Epidermal melanocyte (primary cell): ENCODE measurements around the gene FOXA3.
A peak's percentile ranks its signal among the peaks of the same experiment; 100 is the strongest.
"Not testable (repeated sequence)": the region's sequence is repeated elsewhere in the genome, so short reads cannot be mapped to it uniquely, and the experiment has no call there.

Source experiments
- DNase-seq: peaks from one replicate; pipeline ENCODE4 v3.0.0; 2011; ENCODE audit warnings: low spot score; ENCODE audit not compliant: insufficient read length

The FOXA3 gene

DNA sequence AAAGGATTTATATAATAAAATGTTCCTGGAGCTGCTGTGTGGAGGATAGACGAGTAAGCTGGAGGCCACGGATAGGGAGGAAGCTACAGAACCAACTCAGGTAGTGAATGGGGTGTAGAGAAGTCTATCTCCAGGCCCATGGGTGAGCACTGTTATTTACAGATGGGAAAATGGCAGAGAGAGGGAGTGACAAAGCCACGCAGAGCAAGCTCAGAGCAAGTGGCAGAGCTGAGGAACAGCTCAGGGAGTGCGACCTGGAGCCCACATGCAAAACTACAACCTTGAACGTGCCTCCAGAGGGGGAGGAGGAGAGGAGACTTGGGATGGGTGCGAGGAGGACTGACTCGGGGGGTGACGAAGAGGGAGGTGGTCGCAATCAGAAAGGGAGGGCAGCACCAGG lies 35.6 kb upstream of the FOXA3 start:
- DNase-seq = no peak

GRCh38 chr19:45828945-45829344 lies 35.2 kb upstream of the FOXA3 start:
- no peak for DNase-seq

GRCh38 chr19:45834970-45835369 lies 29.2 kb upstream of the FOXA3 start:
- no peak for DNase-seq

- DNase-seq = no peak
Measured at GRCh38 chr19:45842198-45842597, 21.9 kb upstream of the FOXA3 start.

DNA sequence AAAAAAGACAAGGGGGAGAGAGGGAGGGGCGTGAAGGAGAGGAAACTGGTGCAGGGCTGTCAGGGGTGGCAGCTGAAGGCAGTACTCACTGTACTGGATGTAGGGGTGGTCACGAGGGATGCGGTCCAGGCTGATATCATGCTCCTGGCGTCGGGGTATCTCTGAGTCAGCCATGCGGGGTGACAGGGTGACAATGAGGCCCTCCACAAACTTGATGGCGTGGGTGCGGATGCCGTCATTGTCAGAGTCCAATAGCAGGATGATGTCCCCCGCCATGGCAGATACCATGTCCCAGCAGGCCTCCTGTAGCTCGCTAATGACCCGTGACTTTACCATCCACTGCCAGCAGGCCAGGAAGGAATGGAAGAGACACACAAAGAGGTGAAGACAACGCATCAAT lies 16.5 kb upstream of the FOXA3 start:
- DNase-seq = no peak

- DNase-seq = no peak
Measured at GRCh38 chr19:45848922-45849321, 15.2 kb upstream of the FOXA3 start.

- DNase-seq = no peak
Measured at GRCh38 chr19:45852145-45852750, 11.9 kb upstream of the FOXA3 start.

DNA sequence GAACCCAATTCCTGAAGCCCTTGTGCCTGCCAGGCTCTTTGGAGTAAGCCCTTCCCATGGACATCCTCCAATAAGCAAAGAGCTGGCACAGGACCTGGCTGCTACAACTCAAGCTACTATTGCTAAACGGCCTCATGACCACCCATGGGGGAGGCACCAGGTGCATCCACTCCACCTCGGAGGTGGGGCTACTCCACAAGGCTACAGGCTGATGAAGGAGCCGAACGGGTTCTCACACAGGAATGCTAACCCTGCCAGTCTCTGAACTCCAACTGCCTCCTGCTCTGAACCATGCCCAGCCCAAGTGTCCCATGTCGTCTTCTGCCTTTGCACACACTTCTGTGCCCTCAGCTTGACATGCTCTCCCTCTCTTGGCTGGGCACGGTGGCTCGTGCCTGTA lies 11.1 kb upstream of the FOXA3 start:
- DNase-seq = no peak

DNA sequence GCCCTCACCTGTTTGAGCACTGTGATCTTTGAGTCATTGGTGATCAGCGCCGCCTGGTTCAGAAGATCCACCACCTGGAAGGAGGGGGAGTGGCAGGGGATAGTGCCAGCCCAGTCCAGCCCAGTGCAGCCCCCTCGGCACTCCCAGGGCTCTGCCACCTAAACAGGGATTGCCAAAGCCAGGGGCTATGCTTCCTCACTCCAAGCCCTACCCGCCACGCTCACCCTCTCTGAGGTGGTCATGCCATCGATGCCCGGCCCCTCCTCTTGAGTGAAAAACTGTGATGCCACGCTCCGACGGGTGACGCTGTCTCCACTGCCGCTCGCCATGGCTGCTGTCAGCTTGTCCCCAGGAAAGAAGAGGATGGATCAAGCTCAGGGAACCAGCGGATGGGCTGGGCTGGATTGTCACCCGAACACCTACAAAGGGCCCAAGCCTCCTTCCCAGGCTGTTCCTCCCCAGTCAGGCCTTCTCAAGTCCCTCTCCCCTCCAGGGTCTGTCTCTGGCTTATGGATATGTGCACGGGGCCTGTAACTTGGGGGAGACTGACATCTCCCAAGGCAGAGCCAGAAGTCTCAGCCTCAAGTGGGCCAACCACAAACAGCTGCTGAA lies 9.9 kb upstream of the FOXA3 start:
- DNase-seq = no peak

DNA sequence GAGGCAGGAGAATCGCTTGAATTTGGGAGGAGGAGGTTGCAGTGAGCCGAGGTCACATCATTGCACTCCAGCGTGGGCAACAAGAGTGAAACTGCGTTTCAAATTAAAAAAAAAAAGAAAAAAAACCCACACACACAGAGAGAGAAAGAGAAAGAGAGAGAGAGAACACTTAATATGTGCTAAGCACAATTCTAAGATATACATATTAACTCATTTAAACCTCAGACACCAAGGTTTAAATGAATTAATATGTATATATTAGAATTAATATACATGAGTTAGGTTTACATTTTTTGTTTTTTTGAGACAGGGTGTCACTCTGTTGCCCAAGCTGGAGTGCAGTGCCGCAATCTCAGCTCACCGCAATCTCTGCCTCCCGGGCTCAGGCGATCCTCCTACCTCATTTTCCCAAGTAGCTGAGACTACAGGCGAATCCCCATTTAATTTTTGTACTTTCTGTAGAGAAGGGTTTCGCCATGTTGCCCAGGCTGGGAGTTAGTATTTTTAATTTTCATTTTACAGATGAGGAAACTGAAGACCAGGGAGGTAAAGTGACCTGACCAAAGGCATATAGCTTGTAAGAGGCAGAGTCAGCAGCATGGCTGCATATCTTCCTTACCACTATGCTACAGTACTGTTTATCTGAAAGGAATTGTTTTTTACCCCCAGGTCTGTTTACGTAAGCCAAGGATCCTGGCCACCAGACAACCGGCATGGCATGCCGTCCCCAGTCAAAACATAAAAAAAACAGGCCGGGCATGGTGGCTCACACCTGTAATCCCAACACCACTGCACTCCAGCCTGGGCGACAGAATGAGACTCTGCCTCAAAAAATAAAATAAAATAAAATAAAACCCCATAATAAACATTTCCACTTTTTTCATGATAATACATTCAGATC lies 3.5 kb upstream of the FOXA3 start:
- DNase-seq = no peak

- no peak for DNase-seq
Measured at GRCh38 chr19:45862271-45862563, 1.9 kb upstream of the FOXA3 start.

GRCh38 chr19:45862564-45863334 lies 1.4 kb upstream of the FOXA3 start, which contains the start of gene SYMPK:
TSS of gene SYMPK (minus strand) at chr19:45863147. CDS start at chr19:45854495, 8,652 bp downstream.
- DNase-seq = peak; percentile 100

DNA sequence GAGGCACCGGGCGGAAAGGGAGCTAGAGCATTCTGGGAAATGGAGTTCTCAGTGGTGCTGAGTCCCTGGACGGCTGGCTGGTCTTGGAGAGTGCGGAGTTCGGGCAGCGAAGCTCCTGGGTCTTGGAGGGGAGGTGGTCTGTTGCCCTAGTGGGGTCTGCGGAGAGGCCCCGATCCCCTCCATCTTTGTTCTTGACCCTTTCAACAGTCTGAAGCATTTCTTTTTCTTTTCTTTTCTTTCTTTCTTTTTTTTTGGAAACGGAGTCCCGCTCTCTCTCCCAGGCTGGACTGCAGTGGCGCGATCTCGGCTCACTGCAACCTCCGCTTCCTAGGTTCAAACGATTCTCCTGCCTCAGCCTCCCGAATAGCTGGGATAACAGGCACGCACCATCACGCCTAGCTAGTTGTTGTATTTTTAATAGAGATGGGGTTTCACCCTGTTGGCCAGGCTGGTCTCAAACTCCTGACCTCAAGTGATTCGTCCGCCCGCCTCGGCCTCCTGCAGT lies 739 bp upstream of the FOXA3 start:
- no peak for DNase-seq

- DNase-seq = no peak
Measured at GRCh38 chr19:45864629-45865082, 530 bp downstream of the FOXA3 start.

- no peak for DNase-seq
Measured at GRCh38 chr19:45865269-45865948, 1.3 kb downstream of the FOXA3 start.

GRCh38 chr19:45866400-45867176 lies 2.5 kb downstream of the FOXA3 start:
- DNase-seq = no peak

- DNase-seq = not testable (repeated sequence)
Measured at GRCh38 chr19:45867241-45867640, 3.1 kb downstream of the FOXA3 start.

DNA sequence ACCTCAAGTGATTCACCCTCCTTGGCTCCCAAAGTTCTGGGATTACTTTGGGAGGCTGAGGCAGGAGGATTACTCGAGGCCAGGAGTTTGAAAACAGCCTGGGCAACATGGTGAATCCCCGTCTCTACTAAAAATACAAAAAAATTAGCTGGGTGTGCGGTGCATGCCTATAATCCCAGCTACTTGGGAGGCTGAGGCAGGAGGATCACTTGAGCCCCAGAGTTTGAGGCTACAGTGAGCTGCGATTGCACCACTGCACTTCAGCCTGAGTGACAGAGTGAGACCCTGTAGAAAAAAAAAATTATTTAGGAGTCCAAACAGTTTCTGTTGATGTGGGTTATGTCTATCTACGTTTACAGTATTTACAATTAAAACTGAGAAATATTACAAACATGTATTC lies 6.7 kb downstream of the FOXA3 start:
- DNase-seq = no peak

- no peak for DNase-seq
Measured at GRCh38 chr19:45872095-45872919, 8.2 kb downstream of the FOXA3 start.
